Gastrocnemius medialis (tissue), 4 donors: Measurements from ENCODE around the gene DNAJC18.

Experiments
- CTCF ChIP-seq, 5 experiments: fragments of 450-650 bp in 3 of 5; fragments of 200-600 bp in 2 of 5; sonication (generic) in 2 of 5; IDR thresholded peaks in 4 of 5; conservative IDR thresholded peaks in 1 of 5; 1 replicate in 4 of 5; 2 replicates in 1 of 5; pipeline ENCODE4 v1.5.1; 2016 to 2019; ENCODE audit warnings: antibody characterized with exemption in 5 of 5, mild to moderate bottlenecking in 3 of 5, moderate library complexity in 3 of 5
- POLR2A ChIP-seq, 2 donors: fragments of 450-650 bp; IDR thresholded peaks; one replicate each; pipeline ENCODE4 v1.6.1; 2017; ENCODE audit warnings: antibody characterized with exemption in 2 of 2, mild to moderate bottlenecking in 2 of 2, moderate library complexity in 2 of 2

- no peak for TF ChIP-seq CTCF (IDR thresholded peaks at IDR 0.05 in 4 of 5, conservative IDR thresholded peaks at IDR 0.05 in 1 of 5)
- no peak for TF ChIP-seq POLR2A (IDR thresholded peaks at IDR 0.05)
These were observed 9.3 kb downstream of the DNAJC18 start for GRCh38 chr5:139430015-139430414.
